ENCODE results near the gene MID1. TPM values are rescaled to one million over a fixed set of nuclear protein-coding genes. Genes with fewer than 3 reads are reported as not detected.

The MID1 gene
- total RNA-seq, 1 donor from 2014 or later = 3.4 TPM

- FAIRE-seq (no peak), DNase-seq (ENCODE audit: low read depth) (no peak)
- TF ChIP-seq CTCF (IDR thresholded peaks at IDR 0.05; ENCODE audit: insufficient read depth, low read length, severe bottlenecking) = no peak
- no peak overlapping the region for H3K4me3 ChIP-seq (ENCODE audit: low read depth, low read length)
- H3K36me3 ChIP-seq (ENCODE audit: control insufficient read depth, insufficient read depth, low read length) = no peaks in the 10 kb centered on the region
- no peaks in the 10 kb centered on the region for H3K27me3 ChIP-seq (ENCODE audit: control insufficient read depth, insufficient read depth, low read length)
Measured at GRCh38 chrX:10654960-10655359, 34.6 kb upstream of the MID1 start.

- Histone ChIP-seq H3K4me3 (ENCODE audit: low read depth, low read length) (no peak overlapping the region), H3K27me3 (ENCODE audit: control insufficient read depth, insufficient read depth, low read length) (no peaks in the 10 kb centered on the region), H3K36me3 (ENCODE audit: control insufficient read depth, insufficient read depth, low read length) (no peaks in the 10 kb centered on the region)
- no peak for TF ChIP-seq CTCF (IDR thresholded peaks at IDR 0.05; ENCODE audit: insufficient read depth, low read length, severe bottlenecking)
- FAIRE-seq (no peak), DNase-seq (ENCODE audit: low read depth) (no peak)
Measured at GRCh38 chrX:10653302-10653701, 32.9 kb upstream of the MID1 start.

GRCh38 chrX:10649265-10649664 is 28.9 kb upstream of the MID1 start:
- Histone ChIP-seq H3K4me3 (ENCODE audit: low read depth, low read length) (no peak overlapping the region), H3K27me3 (ENCODE audit: control insufficient read depth, insufficient read depth, low read length) (no peaks in the 10 kb centered on the region), H3K36me3 (ENCODE audit: control insufficient read depth, insufficient read depth, low read length) (no peaks in the 10 kb centered on the region)
- FAIRE-seq = no peak
- no peak for TF ChIP-seq CTCF (IDR thresholded peaks at IDR 0.05; ENCODE audit: insufficient read depth, low read length, severe bottlenecking)
- no peak for DNase-seq (ENCODE audit: low read depth)

GRCh38 chrX:10648614-10649013 is 28.2 kb upstream of the MID1 start:
- no peak for DNase-seq (ENCODE audit: low read depth)

GRCh38 chrX:10636851-10637250 is 16.5 kb upstream of the MID1 start:
- no peak for FAIRE-seq
- no peak for TF ChIP-seq CTCF (IDR thresholded peaks at IDR 0.05; ENCODE audit: insufficient read depth, low read length, severe bottlenecking)
- no peaks in the 10 kb centered on the region for H3K36me3 ChIP-seq (ENCODE audit: control insufficient read depth, insufficient read depth, low read length)
- H3K27me3 ChIP-seq (ENCODE audit: control insufficient read depth, insufficient read depth, low read length) = no peaks in the 10 kb centered on the region
- no peak overlapping the region for H3K4me3 ChIP-seq (ENCODE audit: low read depth, low read length)
- DNase-seq (ENCODE audit: low read depth) = no peak

More at GRCh38 chrX:10648614-10649013, 28.2 kb upstream of the MID1 start:
- FAIRE-seq = no peak
- no peak overlapping the region for H3K4me3 ChIP-seq (ENCODE audit: low read depth, low read length)
- no peaks in the 10 kb centered on the region for H3K36me3 ChIP-seq (ENCODE audit: control insufficient read depth, insufficient read depth, low read length)
- TF ChIP-seq CTCF (IDR thresholded peaks at IDR 0.05; ENCODE audit: insufficient read depth, low read length, severe bottlenecking) = no peak
- no peaks in the 10 kb centered on the region for H3K27me3 ChIP-seq (ENCODE audit: control insufficient read depth, insufficient read depth, low read length)

GRCh38 chrX:10636337-10636736 is 16.0 kb upstream of the MID1 start:
- TF ChIP-seq CTCF (IDR thresholded peaks at IDR 0.05; ENCODE audit: insufficient read depth, low read length, severe bottlenecking) = peak; percentile 70
- H3K36me3 ChIP-seq (ENCODE audit: control insufficient read depth, insufficient read depth, low read length) = no peaks in the 10 kb centered on the region
- DNase-seq (ENCODE audit: low read depth) (no peak), FAIRE-seq (no peak)
- no peak overlapping the region for H3K4me3 ChIP-seq (ENCODE audit: low read depth, low read length)
- H3K27me3 ChIP-seq (ENCODE audit: control insufficient read depth, insufficient read depth, low read length) = no peaks in the 10 kb centered on the region
